ENCODE measurements around the gene LTB. TPM values are rescaled to one million over a fixed set of nuclear protein-coding genes. Genes with fewer than 3 reads are reported as not detected.

The LTB gene
- total RNA-seq, 1 experiment from 2014 or later: not detected

- no peak overlapping the region for H3K27ac ChIP-seq (ENCODE audit: insufficient read length, low read depth, low read length)
- peak overlapping the region; percentile 59 for H3K4me2 ChIP-seq (ENCODE audit: insufficient read depth, insufficient read length, low read length)
- H4K5ac ChIP-seq (ENCODE audit: insufficient read length, low read depth, low read length): no peak overlapping the region
- no peak overlapping the region for H3K18ac ChIP-seq (ENCODE audit: insufficient read length, low read depth, low read length)
- H4K8ac ChIP-seq (replicated peaks; ENCODE audit: insufficient read length, low read depth, low read length): no peak overlapping the region
- H3K36me3 Mint-ChIP-seq (ENCODE audit: insufficient read depth in 1 of 3, low read depth in 3 of 3): peaks cover 68 to 76% (median 76%) of the 10 kb centered on the region in 3 experiments
- H3K4me1 Mint-ChIP-seq: peaks cover 33 to 35% of the 10 kb centered on the region in 2 experiments
- no peak overlapping the region for H3K14ac ChIP-seq (ENCODE audit: insufficient read depth, low read length)
- H2AFZ ChIP-seq (ENCODE audit: low read length): no peak overlapping the region
- peak overlapping the region in 1 of 3 experiments; percentile 94; a peak in 4 of 7 replicates for H3K27ac Mint-ChIP-seq
- no peaks in the 10 kb centered on the region for H3K27me3 Mint-ChIP-seq (ENCODE audit: low read depth)
- H3T11ph ChIP-seq (ENCODE audit: low read length): no peak overlapping the region
- H4K20me1 ChIP-seq (ENCODE audit: control insufficient read depth, insufficient read depth, insufficient read length): peaks cover 2% of the 10 kb centered on the region
- WGBS (ENCODE audit: extremely low coverage, insufficient read length, low lambda C conversion rate): no CpG with 5 or more reads among the region's 6 CpGs
- H3K9me3 ChIP-seq (ENCODE audit: control insufficient read depth, low read depth, low read length): no peaks in the 10 kb centered on the region
- peaks cover 5% of the 10 kb centered on the region for H3K23me2 ChIP-seq (ENCODE audit: insufficient read length, low read depth, low read length, poor library complexity, severe bottlenecking)
- no peak overlapping the region for H2BK15ac ChIP-seq (ENCODE audit: low read depth, low read length)
- H3K79me2 ChIP-seq (ENCODE audit: insufficient read depth, low read length): peaks cover 31% of the 10 kb centered on the region
- no peak for DNase-seq
- no peaks in the 10 kb centered on the region for H3K27me3 ChIP-seq (ENCODE audit: insufficient read depth, low read length)
- no peak overlapping the region for H3K4ac ChIP-seq (ENCODE audit: low read depth, low read length)
- H2BK120ac ChIP-seq (ENCODE audit: low read depth, low read length, poor library complexity, severe bottlenecking): no peak overlapping the region
- H3K9ac ChIP-seq (ENCODE audit: extremely low read depth, insufficient read length, low read length): no peak overlapping the region
- peaks cover 15% of the 10 kb centered on the region for H3K79me1 ChIP-seq (ENCODE audit: insufficient read depth, low read depth, low read length, poor library complexity, severe bottlenecking)
- no peaks in the 10 kb centered on the region; a peak in 1 of 5 replicates for H3K9me3 Mint-ChIP-seq
- H3K23ac ChIP-seq (ENCODE audit: insufficient read length, low read depth, low read length): no peak overlapping the region
- no peak overlapping the region for H4K91ac ChIP-seq (ENCODE audit: insufficient read length, low read depth, low read length)
- TF ChIP-seq CTCF (conservative IDR thresholded peaks at IDR 0.05): no peak
- peaks cover 2% of the 10 kb centered on the region; the same call in 1 of the 2 replicates for H3K4me1 ChIP-seq (ENCODE audit: insufficient read depth, low read length)
- H2AK5ac ChIP-seq (ENCODE audit: insufficient read length, low read length): no peak overlapping the region
- H2BK5ac ChIP-seq (ENCODE audit: insufficient read length, low read length): no peak overlapping the region
- no peak overlapping the region for H2BK20ac ChIP-seq (ENCODE audit: low read depth, low read length, poor library complexity, severe bottlenecking)
- no peak overlapping the region for H2BK12ac ChIP-seq (ENCODE audit: insufficient read length, low read depth, low read length)
- peak overlapping the region; percentile 98 to 99 for H3K4me3 Mint-ChIP-seq
- no peak overlapping the region for H3K56ac ChIP-seq (ENCODE audit: insufficient read length, low read depth, low read length)
These were observed 43.3 kb downstream of the LTB start for GRCh38 chr6:31538805-31539400.
